Neural cell (in vitro differentiated cells): ENCODE data around the gene HOGA1. TPM values are rescaled to one million over a fixed set of nuclear protein-coding genes. Genes with fewer than 3 reads are reported as not detected.

Source experiments
- H2AFZ ChIP-seq: fragments of 200-600, 300-800 bp; sonication (generic), shearing (Covaris generic); 2 replicates; pipeline ENCODE4 v1.6.0; 2014; ENCODE audit warnings: low read depth, mild to moderate bottlenecking, antibody characterized with exemption, low read length, moderate library complexity
- H3F3A ChIP-seq: fragments of 200-600 bp; shearing (Covaris generic); 2 replicates; pipeline ENCODE4 v1.6.1; 2016; ENCODE audit warnings: mild to moderate bottlenecking, moderate library complexity, mixed read lengths, antibody characterized with exemption, low read length; ENCODE audit not compliant: insufficient read depth, poor library complexity, severe bottlenecking
- H3K27ac ChIP-seq: fragments of 200-600, 300-800 bp; sonication (generic), shearing (Covaris generic); 2 replicates; pipeline ENCODE4 v1.5.1; 2014; ENCODE audit warnings: mild to moderate bottlenecking, low read length, moderate library complexity
- H3K27me3 ChIP-seq: fragments of 300-800, 200-600 bp; sonication (generic), shearing (Covaris generic); 2 replicates; pipeline ENCODE4 v1.6.0; 2014; ENCODE audit warnings: mild to moderate bottlenecking, low read depth, low read length, moderate library complexity; ENCODE audit not compliant: insufficient read depth
- H3K36me3 ChIP-seq: fragments of 300-800, 200-600 bp; sonication (generic), shearing (Covaris generic); 2 replicates; pipeline ENCODE4 v1.5.1; 2014; ENCODE audit warnings: mild to moderate bottlenecking, antibody characterized with exemption, low read length, moderate library complexity; ENCODE audit not compliant: insufficient read depth
- H3K4me2 ChIP-seq: fragments of 300-800, 200-600 bp; sonication (generic), shearing (Covaris generic); 2 replicates; pipeline ENCODE4 v1.6.0; 2014; ENCODE audit warnings: mild to moderate bottlenecking, low read length
- H3K4me3 ChIP-seq: fragments of 300-800, 200-600 bp; sonication (generic), shearing (Covaris generic); 2 replicates; pipeline ENCODE4 v1.5.1; 2014; ENCODE audit warnings: mild to moderate bottlenecking, low read length, moderate library complexity
- H3K79me2 ChIP-seq: fragments of 200-600 bp; shearing (Covaris generic); replicated peaks from 2 replicates; pipeline ENCODE4 v1.6.0; 2014; ENCODE audit warnings: mild to moderate bottlenecking, low read length, moderate library complexity; ENCODE audit not compliant: insufficient read depth
- H3K9ac ChIP-seq: fragments of 300-800, 200-600 bp; sonication (generic), shearing (Covaris generic); 2 replicates; pipeline ENCODE4 v1.6.1; 2016; ENCODE audit warnings: mild to moderate bottlenecking, low read length, mixed read lengths
- H3K9me2 ChIP-seq: fragments of 200-600 bp; shearing (Covaris generic); 2 replicates; pipeline ENCODE4 v1.6.1; 2016; ENCODE audit warnings: mild to moderate bottlenecking, low read length, mixed read lengths; ENCODE audit not compliant: insufficient read depth
- H3K9me3 ChIP-seq: fragments of 200-600, 300-800 bp; sonication (generic), shearing (Covaris generic); 2 replicates; pipeline ENCODE4 v1.6.1; 2016; ENCODE audit warnings: mild to moderate bottlenecking, mixed run types, low read length, moderate library complexity, mixed read lengths
- H4K20me1 ChIP-seq: fragments of 200-600 bp; shearing (Covaris generic); 2 replicates; pipeline ENCODE4 v1.6.1; 2016; ENCODE audit warnings: mild to moderate bottlenecking, mixed run types; ENCODE audit not compliant: insufficient read depth
- EP300 ChIP-seq: fragments of 450-650 bp; conservative IDR thresholded peaks from 2 replicates; pipeline ENCODE4 v1.6.1; 2014; ENCODE audit warnings: antibody characterized with exemption, mild to moderate bottlenecking, moderate library complexity; ENCODE audit not compliant: poor library complexity, severe bottlenecking
- EZH2 ChIP-seq: fragments of 200-600, 300-800 bp; shearing (Covaris generic), sonication (generic); IDR thresholded peaks from 2 replicates; pipeline ENCODE4 v1.6.1; 2014; ENCODE audit warnings: antibody characterized with exemption, low read length, borderline replicate concordance, mild to moderate bottlenecking; ENCODE audit not compliant: insufficient read depth, poor library complexity, severe bottlenecking
- MXI1 ChIP-seq: fragments of 450-650 bp; conservative IDR thresholded peaks from 2 replicates; pipeline ENCODE4 v1.6.1; 2014; ENCODE audit warnings: antibody characterized with exemption, mild to moderate bottlenecking; ENCODE audit not compliant: poor library complexity, severe bottlenecking
- POLR2AphosphoS5 ChIP-seq: IDR thresholded peaks from 2 replicates; pipeline ENCODE4 v1.6.1; 2012
- RAD21 ChIP-seq: fragments of 450-650 bp; conservative IDR thresholded peaks from 2 replicates; pipeline ENCODE4 v1.6.1; 2014; ENCODE audit warnings: antibody characterized with exemption, mild to moderate bottlenecking, moderate library complexity
- SMC3 ChIP-seq: fragments of 450-650 bp; conservative IDR thresholded peaks from 2 replicates; pipeline ENCODE4 v1.6.1; 2014; ENCODE audit warnings: antibody characterized with exemption, mild to moderate bottlenecking, moderate library complexity; ENCODE audit not compliant: poor library complexity
- TAF1 ChIP-seq: IDR thresholded peaks from 2 replicates; pipeline ENCODE4 v1.6.1; 2012; ENCODE audit warnings: low read depth
- polyA plus RNA-seq: library from polyadenylated mRNA; depleted of rRNA; stranded (reverse); fragments of >200 nt; gene quantifications from 2 replicates; pipeline ENCODE4 v1.2.3, GENCODE V29; 2014
- TF ChIP-seq, protein P1 (sequence below): IDR thresholded peaks from 2 replicates; pipeline ENCODE4 v1.6.1; 2012; ENCODE audit warnings: borderline replicate concordance
- TF ChIP-seq, protein P2 (sequence below): fragments of 450-650 bp; IDR thresholded peaks from 2 replicates; pipeline ENCODE4 v1.5.1; 2014; ENCODE audit warnings: antibody characterized with exemption, mild to moderate bottlenecking, moderate library complexity; ENCODE audit not compliant: poor library complexity, severe bottlenecking

The HOGA1 gene
- polyA plus RNA-seq, 1 donor from 2014 or later: not detected

- Histone ChIP-seq H2AFZ (no peak overlapping the region), H3K9me2 (no peaks in the 10 kb centered on the region), H3K9me3 (no peaks in the 10 kb centered on the region), H3K9ac (no peak overlapping the region), H3K79me2 (no peaks in the 10 kb centered on the region), H3K27me3 (no peaks in the 10 kb centered on the region), H3F3A (no peaks in the 10 kb centered on the region), H3K4me2 (no peak overlapping the region), H3K4me3 (no peak overlapping the region), H3K27ac (no peak overlapping the region), H3K36me3 (no peaks in the 10 kb centered on the region), H4K20me1 (no peaks in the 10 kb centered on the region)
- TF ChIP-seq POLR2AphosphoS5 (no peak), MXI1 (no peak), EZH2 (no peak), RAD21 (no peak), EP300 (no peak), TAF1 (no peak), SMC3 (no peak)
- TF ChIP-seq, protein P1, sequence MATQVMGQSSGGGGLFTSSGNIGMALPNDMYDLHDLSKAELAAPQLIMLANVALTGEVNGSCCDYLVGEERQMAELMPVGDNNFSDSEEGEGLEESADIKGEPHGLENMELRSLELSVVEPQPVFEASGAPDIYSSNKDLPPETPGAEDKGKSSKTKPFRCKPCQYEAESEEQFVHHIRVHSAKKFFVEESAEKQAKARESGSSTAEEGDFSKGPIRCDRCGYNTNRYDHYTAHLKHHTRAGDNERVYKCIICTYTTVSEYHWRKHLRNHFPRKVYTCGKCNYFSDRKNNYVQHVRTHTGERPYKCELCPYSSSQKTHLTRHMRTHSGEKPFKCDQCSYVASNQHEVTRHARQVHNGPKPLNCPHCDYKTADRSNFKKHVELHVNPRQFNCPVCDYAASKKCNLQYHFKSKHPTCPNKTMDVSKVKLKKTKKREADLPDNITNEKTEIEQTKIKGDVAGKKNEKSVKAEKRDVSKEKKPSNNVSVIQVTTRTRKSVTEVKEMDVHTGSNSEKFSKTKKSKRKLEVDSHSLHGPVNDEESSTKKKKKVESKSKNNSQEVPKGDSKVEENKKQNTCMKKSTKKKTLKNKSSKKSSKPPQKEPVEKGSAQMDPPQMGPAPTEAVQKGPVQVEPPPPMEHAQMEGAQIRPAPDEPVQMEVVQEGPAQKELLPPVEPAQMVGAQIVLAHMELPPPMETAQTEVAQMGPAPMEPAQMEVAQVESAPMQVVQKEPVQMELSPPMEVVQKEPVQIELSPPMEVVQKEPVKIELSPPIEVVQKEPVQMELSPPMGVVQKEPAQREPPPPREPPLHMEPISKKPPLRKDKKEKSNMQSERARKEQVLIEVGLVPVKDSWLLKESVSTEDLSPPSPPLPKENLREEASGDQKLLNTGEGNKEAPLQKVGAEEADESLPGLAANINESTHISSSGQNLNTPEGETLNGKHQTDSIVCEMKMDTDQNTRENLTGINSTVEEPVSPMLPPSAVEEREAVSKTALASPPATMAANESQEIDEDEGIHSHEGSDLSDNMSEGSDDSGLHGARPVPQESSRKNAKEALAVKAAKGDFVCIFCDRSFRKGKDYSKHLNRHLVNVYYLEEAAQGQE: no peak
- TF ChIP-seq, protein P2, sequence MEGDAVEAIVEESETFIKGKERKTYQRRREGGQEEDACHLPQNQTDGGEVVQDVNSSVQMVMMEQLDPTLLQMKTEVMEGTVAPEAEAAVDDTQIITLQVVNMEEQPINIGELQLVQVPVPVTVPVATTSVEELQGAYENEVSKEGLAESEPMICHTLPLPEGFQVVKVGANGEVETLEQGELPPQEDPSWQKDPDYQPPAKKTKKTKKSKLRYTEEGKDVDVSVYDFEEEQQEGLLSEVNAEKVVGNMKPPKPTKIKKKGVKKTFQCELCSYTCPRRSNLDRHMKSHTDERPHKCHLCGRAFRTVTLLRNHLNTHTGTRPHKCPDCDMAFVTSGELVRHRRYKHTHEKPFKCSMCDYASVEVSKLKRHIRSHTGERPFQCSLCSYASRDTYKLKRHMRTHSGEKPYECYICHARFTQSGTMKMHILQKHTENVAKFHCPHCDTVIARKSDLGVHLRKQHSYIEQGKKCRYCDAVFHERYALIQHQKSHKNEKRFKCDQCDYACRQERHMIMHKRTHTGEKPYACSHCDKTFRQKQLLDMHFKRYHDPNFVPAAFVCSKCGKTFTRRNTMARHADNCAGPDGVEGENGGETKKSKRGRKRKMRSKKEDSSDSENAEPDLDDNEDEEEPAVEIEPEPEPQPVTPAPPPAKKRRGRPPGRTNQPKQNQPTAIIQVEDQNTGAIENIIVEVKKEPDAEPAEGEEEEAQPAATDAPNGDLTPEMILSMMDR: no peak
Measured at GRCh38 chr10:97584798-97585438, 729 bp downstream of the HOGA1 start.

GRCh38 chr10:97585439-97585811 is 1.2 kb downstream of the HOGA1 start:
- H4K20me1 ChIP-seq: no peaks in the 10 kb centered on the region
- no peaks in the 10 kb centered on the region for H3K79me2 ChIP-seq
- no peak overlapping the region for H3K9ac ChIP-seq

More at GRCh38 chr10:97585439-97585811, 1.2 kb downstream of the HOGA1 start:
- no peaks in the 10 kb centered on the region for H3K27me3 ChIP-seq
- no peak overlapping the region for H3K27ac ChIP-seq
- no peak overlapping the region for H3K4me2 ChIP-seq
- no peak overlapping the region for H2AFZ ChIP-seq
- TF ChIP-seq SMC3 (no peak), RAD21 (no peak), EZH2 (no peak), MXI1 (no peak), TAF1 (no peak), EP300 (no peak), POLR2AphosphoS5 (no peak)
- TF ChIP-seq, protein P2: no peak
- TF ChIP-seq, protein P1: no peak
- no peaks in the 10 kb centered on the region for H3F3A ChIP-seq
- no peaks in the 10 kb centered on the region for H3K9me3 ChIP-seq
- H3K36me3 ChIP-seq: no peaks in the 10 kb centered on the region
- H3K4me3 ChIP-seq: no peak overlapping the region
- H3K9me2 ChIP-seq: no peaks in the 10 kb centered on the region
